GM12878 (cell line): ENCODE results near the gene SERTAD2. TPM values are rescaled to one million over a fixed set of nuclear protein-coding genes. Genes with fewer than 3 reads are reported as not detected.

Experiments
- ATAC-seq: fragments of 200-7000 bp; cut with Tn5 transposase; 3 replicates; pipeline ENCODE4 v1.9.1; 2020; ENCODE audit warnings: mild to moderate bottlenecking, moderate library complexity
- BruUV-seq: library from RNA; stranded (reverse); fragments of 400-500 nt; replicated peaks from 2 replicates; lab custom pipeline; 2021; lab: Mats Ljungman, UMichigan
- CTCF ChIA-PET: fragments of 300-600 bp; sonication (Branson Sonifier 250); formaldehyde crosslinking; extraction: SDS; loops from one replicate; lab custom pipeline; 2021; ENCODE audit warnings: inconsistent platforms; lab: Yijun Ruan, JAX
- POLR2A ChIA-PET: fragments of 350-600 bp; formaldehyde crosslinking; extraction: SDS; loops from one replicate; lab custom pipeline; 2021; ENCODE audit warnings: inconsistent platforms; lab: Charles Lee
- RAD21 ChIA-PET: fragments of 300-600 bp; sonication (Branson Sonifier 250); formaldehyde crosslinking; loops from one replicate; lab custom pipeline; 2023; ENCODE audit warnings: antibody characterized with exemption; ENCODE audit not compliant: unreplicated experiment; lab: Charles Lee
- SMC1A ChIA-PET: fragments of 300-600 bp; sonication (Branson Sonifier 250); formaldehyde crosslinking; loops from one replicate; lab custom pipeline; 2023; ENCODE audit not compliant: unreplicated experiment, uncharacterized antibody; lab: Charles Lee
- DNase-seq: peaks from one replicate; pipeline ENCODE4 v3.0.0-alpha.2; 2011; ENCODE audit warnings: low read depth, low spot score
- FAIRE-seq: peaks from 3 replicates; lab custom pipeline; 2011; peaks lifted over from hg19 to GRCh38; lab: Jason Lieb, UNC
- H2AFZ ChIP-seq: 2 replicates; pipeline ENCODE4 v1.6.0; 2011; ENCODE audit warnings: low read depth, low read length, control low read depth; ENCODE audit not compliant: control insufficient read depth
- H3K27ac ChIP-seq: 2 replicates; pipeline ENCODE4 v1.5.1; 2011; ENCODE audit warnings: control low read depth; ENCODE audit not compliant: control insufficient read depth, insufficient read depth
- H3K27me3 ChIP-seq, 2 experiments: replicated peaks in 1 of 2; 2 replicates each; pipeline versions ENCODE4 v1.6.0 to v1.6.1; 2011; ENCODE audit warnings: low read length in 1 of 2; ENCODE audit not compliant: control insufficient read depth in 2 of 2, insufficient read depth in 2 of 2
- H3K36me3 ChIP-seq, 2 experiments: 2 replicates each; pipeline ENCODE4 v1.5.1; 2011; ENCODE audit warnings: low read length in 1 of 2; ENCODE audit not compliant: control insufficient read depth in 2 of 2, insufficient read depth in 2 of 2
- H3K4me1 ChIP-seq: 2 replicates; pipeline ENCODE4 v1.6.1; 2011; ENCODE audit warnings: mild to moderate bottlenecking, low read length, moderate library complexity, mixed read lengths; ENCODE audit not compliant: control insufficient read depth, insufficient read depth
- H3K4me2 ChIP-seq: 2 replicates; pipeline ENCODE4 v1.6.0; 2011; ENCODE audit warnings: control low read depth; ENCODE audit not compliant: control insufficient read depth, insufficient read depth
- H3K4me3 ChIP-seq: fragments of 200-600 bp; sonication (generic); 2 replicates; pipeline ENCODE4 v1.5.1; 2016
- H3K79me2 ChIP-seq: 2 replicates; pipeline ENCODE4 v1.6.0; 2011; ENCODE audit warnings: low read length; ENCODE audit not compliant: control insufficient read depth, insufficient read depth
- H3K9ac ChIP-seq: 2 replicates; pipeline ENCODE4 v1.8.0; 2011; ENCODE audit warnings: low read length, control low read depth, mixed read lengths; ENCODE audit not compliant: control insufficient read depth, insufficient read depth
- H3K9me3 ChIP-seq: replicated peaks from 3 replicates; pipeline ENCODE4 v1.5.1; 2011; ENCODE audit warnings: mild to moderate bottlenecking, low read length; ENCODE audit not compliant: control insufficient read depth, insufficient read depth
- H4K20me1 ChIP-seq: 2 replicates; pipeline ENCODE4 v1.6.0; 2011; ENCODE audit not compliant: control insufficient read depth, insufficient read depth
- CREB1 ChIP-seq: IDR thresholded peaks from 2 replicates; pipeline ENCODE4 v1.6.1; 2012; ENCODE audit warnings: low read depth, mild to moderate bottlenecking, inconsistent platforms
- HDGF ChIP-seq: fragments of 450-650 bp; IDR thresholded peaks from 2 replicates; pipeline ENCODE4 v1.6.1; 2016; ENCODE audit warnings: antibody characterized with exemption
- JUNB ChIP-seq: IDR thresholded peaks from 2 replicates; pipeline ENCODE4 v1.6.1; 2016; ENCODE audit warnings: antibody characterized with exemption, mild to moderate bottlenecking
- MEF2A ChIP-seq: IDR thresholded peaks from 2 replicates; pipeline ENCODE4 v1.6.1; 2011; ENCODE audit warnings: low read depth, mild to moderate bottlenecking, low read length, moderate library complexity; ENCODE audit not compliant: insufficient read depth
- NFXL1 ChIP-seq: fragments of 450-650 bp; IDR thresholded peaks from 2 replicates; pipeline ENCODE4 v1.6.1; 2017; ENCODE audit warnings: antibody characterized with exemption, mild to moderate bottlenecking, borderline replicate concordance
- NR2C2 ChIP-seq: IDR thresholded peaks from 2 replicates; pipeline ENCODE4 v1.6.1; 2011; ENCODE audit warnings: borderline replicate concordance, low read depth; ENCODE audit not compliant: control insufficient read depth, insufficient read length
- SP1 ChIP-seq: IDR thresholded peaks from one replicate; pipeline ENCODE4 v1.6.1; 2011; ENCODE audit warnings: low read depth, low read length
- WGBS: methylation state at CpG from one replicate; pipeline ENCODE4 v1.1.6; 2016; ENCODE audit warnings: low lambda C conversion rate; ENCODE audit not compliant: insufficient replicate concordance, insufficient coverage; ENCODE audit errors: missing lambda C conversion rate; 5-methylcytosine and 5-hydroxymethylcytosine counted together
- in situ Hi-C: fragments of 300-500 bp; cut with MboI; formaldehyde crosslinking; loops from 9 replicates; pipeline ENCODE4 v1.14.3; 2018; ENCODE audit warnings: mixed read lengths
- intact Hi-C: fragments of 100-400 bp; cut with micrococcal nuclease; formaldehyde crosslinking; loops from one replicate; pipeline ENCODE4 v1.14.2; 2022; ENCODE audit not compliant: unreplicated experiment
- polyA plus RNA-seq, 11 experiments: library from polyadenylated mRNA; depleted of rRNA in 4 of 11; unstranded in 6 of 11; stranded (reverse) in 5 of 11; fragments of >200 nt; fragmentation: Nextera tagmentation in 4 of 11; fragmentation: Illumina TruSeq in 1 of 11; extraction: Ambion mirVana in 4 of 11; extraction: Trizol in 1 of 11; gene quantifications; 1 replicate in 1 of 11; 2 replicates in 10 of 11; pipeline versions ENCODE4 v1.2.1 to v1.2.3, GENCODE V29; 2011 to 2016; ENCODE audit warnings: inconsistent platforms in 2 of 11, missing spikeins in 2 of 11, low read depth in 1 of 11
- total RNA-seq, 4 experiments: library from RNA; depleted of rRNA in 3 of 4; stranded (reverse); fragments of >200 nt in 3 of 4; fragmentation: Illumina TruSeq in 1 of 4; extraction: Trizol in 1 of 4; gene quantifications; 2 replicates each; pipeline versions ENCODE4 v1.2.1 to v1.2.3, GENCODE V29; 2013 to 2021
- TF ChIP-seq, protein P1 (sequence below): IDR thresholded peaks from 2 replicates; pipeline ENCODE4 v1.6.1; 2012; ENCODE audit warnings: low read depth, low read length, improper control_type of control experiment

SERTAD2 gene
- total and polyA plus RNA-seq, 10 of the 15 experiments (the other 5 are each of a cell fraction or from before 2014, with no cell fraction given) = 7.9 to 28.7 (median 20.1) TPM

- 73% methylated on average over 13 of the region's 13 CpGs for WGBS
- H3K36me3 ChIP-seq = no peaks in the 10 kb centered on the region
- no peaks in the 10 kb centered on the region for H3K9me3 ChIP-seq
- ChIA-PET RAD21 (interaction anchor here (1.6 kb wide), 1 partner anchor 14 kb away, joined by 3 read pairs; no protein-coding TSS in a partner anchor), POLR2A (interaction anchor here (0.5 to 1.4 kb wide), 2 partner anchors 15 to 753 kb away, joined by 3 read pairs; no protein-coding TSS in a partner anchor), SMC1A (interaction anchor here (1.7 kb wide), 1 partner anchor 12 kb away, joined by 3 read pairs; no protein-coding TSS in a partner anchor), CTCF (no interaction called here)
- TF ChIP-seq, protein P1, sequence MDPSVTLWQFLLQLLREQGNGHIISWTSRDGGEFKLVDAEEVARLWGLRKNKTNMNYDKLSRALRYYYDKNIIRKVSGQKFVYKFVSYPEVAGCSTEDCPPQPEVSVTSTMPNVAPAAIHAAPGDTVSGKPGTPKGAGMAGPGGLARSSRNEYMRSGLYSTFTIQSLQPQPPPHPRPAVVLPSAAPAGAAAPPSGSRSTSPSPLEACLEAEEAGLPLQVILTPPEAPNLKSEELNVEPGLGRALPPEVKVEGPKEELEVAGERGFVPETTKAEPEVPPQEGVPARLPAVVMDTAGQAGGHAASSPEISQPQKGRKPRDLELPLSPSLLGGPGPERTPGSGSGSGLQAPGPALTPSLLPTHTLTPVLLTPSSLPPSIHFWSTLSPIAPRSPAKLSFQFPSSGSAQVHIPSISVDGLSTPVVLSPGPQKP = no peak
- TF ChIP-seq SP1 (no peak), NR2C2 (no peak), MEF2A (no peak), JUNB (no peak), NFXL1 (no peak), HDGF (no peak), CREB1 (no peak)
- no peaks in the 10 kb centered on the region for H4K20me1 ChIP-seq
- H3K4me1 ChIP-seq = peaks cover 8% of the 10 kb centered on the region
- no peak overlapping the region for H3K4me3 ChIP-seq
- H3K27ac ChIP-seq = no peak overlapping the region
- no peak for FAIRE-seq
- H3K79me2 ChIP-seq = no peaks in the 10 kb centered on the region
- no peak for DNase-seq
- no peak overlapping the region for H2AFZ ChIP-seq
- no peaks in the 10 kb centered on the region for H3K27me3 ChIP-seq
- intact Hi-C loops (no loop called here), in situ Hi-C loops (no loop called here)
- no TSS peak for BruUV-seq
- no peak overlapping the region for H3K4me2 ChIP-seq
- ATAC-seq = no peak
- no peak overlapping the region for H3K9ac ChIP-seq
Observed at GRCh38 chr2:64622443-64623241, 31.1 kb downstream of the SERTAD2 start.
